Right lobe of liver (tissue), 6 donors: ENCODE measurements around the gene SGSH. TPM values are rescaled to one million over a fixed set of nuclear protein-coding genes. Genes with fewer than 3 reads are reported as not detected.
A peak's percentile ranks its signal among the peaks of the same experiment; 100 is the strongest.

Source experiments
- ATAC-seq, 4 donors: fragments of 200-7000 bp; cut with Tn5 transposase; one replicate each; pipeline ENCODE4 v1.9.1; 2020; ENCODE audit warnings: mild to moderate bottlenecking in 4 of 4, moderate library complexity in 4 of 4
- DNase-seq, 3 donors: peaks; one replicate each; pipeline ENCODE4 v3.0.0-alpha.2; 2020
- H3K27ac ChIP-seq, 3 donors: fragments of 200-600 bp; one replicate each; pipeline ENCODE4 v1.8.0; 2022
- H3K27me3 ChIP-seq, 2 donors: fragments of 200-600 bp; one replicate each; pipeline ENCODE4 v1.8.0; 2022
- H3K36me3 ChIP-seq, 4 donors: fragments of 200-600 bp; sonication (generic) in 1 of 4; one replicate each; pipeline versions ENCODE4 v1.5.1 to v1.8.0; 2017 to 2022; ENCODE audit warnings: control low read depth in 1 of 4
- H3K4me1 ChIP-seq, 4 donors: fragments of 200-600 bp; sonication (generic) in 1 of 4; one replicate each; pipeline versions ENCODE4 v1.5.1 to v1.8.0; 2017 to 2022; ENCODE audit warnings: control low read depth in 1 of 4
- H3K4me3 ChIP-seq, 3 donors: fragments of 200-600 bp; one replicate each; pipeline ENCODE4 v1.8.0; 2022
- H3K9me3 ChIP-seq, 4 donors: fragments of 200-600 bp; sonication (generic) in 1 of 4; one replicate each; pipeline versions ENCODE4 v1.5.1 to v1.8.0; 2017 to 2022; ENCODE audit warnings: control low read depth in 1 of 4
- CTCF ChIP-seq, 4 donors: fragments of 200-600 bp in 3 of 4; fragments of 450-650 bp in 1 of 4; IDR thresholded peaks; one replicate each; pipeline versions ENCODE4 v1.5.1 to v1.8.0; 2016 to 2022; ENCODE audit warnings: antibody characterized with exemption in 4 of 4, mild to moderate bottlenecking in 2 of 4
- POLR2A ChIP-seq: fragments of 450-650 bp; IDR thresholded peaks from one replicate; pipeline ENCODE4 v1.6.1; 2017; ENCODE audit warnings: antibody characterized with exemption, mild to moderate bottlenecking
- WGBS: methylation state at CpG from one replicate; pipeline ENCODE4 v1.1.6; 2018; ENCODE audit warnings: low coverage, low lambda C conversion rate; ENCODE audit not compliant: insufficient coverage; ENCODE audit errors: missing lambda C conversion rate; 5-methylcytosine and 5-hydroxymethylcytosine counted together
- intact Hi-C, 2 donors: fragments of 100-400 bp; cut with DNase I; formaldehyde crosslinking; loops; one replicate each; pipeline versions ENCODE4 v1.11.2 to v1.14.1; 2022
- total RNA-seq, 6 experiments: library from RNA; depleted of rRNA in 2 of 6; stranded (reverse); fragments of >200 nt in 2 of 6; fragmentation: NEBNext Ultra II Directional in 3 of 6; extraction: Animal tissue kit (Norgen Biotek cat#: 25700) in 3 of 6; gene quantifications; one replicate each; pipeline versions ENCODE4 v1.1.0 to v1.2.4, GENCODE V29; 2016 to 2023
- donor health status: DM: no; HTN: yes; CAD: no.
- donor health status: DM: no; HTN: no; CAD: no.
- donor health status: DM: no; HTN: no; CAD: no.
- donor health status: DM: no; HTN: yes; CAD: no.
- donor health status: DM: no; HTN: yes; CAD: no.

Gene SGSH
- total RNA-seq, 6 experiments from 2014 or later = 9.7 to 23.5 (median 15.7) TPM

GRCh38 chr17:80262775-80263244 is 42.7 kb upstream of the SGSH start:
- 73% methylated on average over 2 of the region's 8 CpGs for WGBS
- Histone ChIP-seq H3K4me3 (peak overlapping the region; percentile 53 to 65 (median 54)), H3K9me3 (no peaks in the 10 kb centered on the region), H3K4me1 (peaks cover 0 to 29% (median 13%) of the 10 kb centered on the region in 4 donors), H3K27ac (peak overlapping the region; percentile 79 to 99 (median 96)), H3K27me3 (no peaks in the 10 kb centered on the region), H3K36me3 (no peaks in the 10 kb centered on the region)
- intact Hi-C loops = no loop called here
- no peak for DNase-seq
- no peak for ATAC-seq
- TF ChIP-seq CTCF (IDR thresholded peaks at IDR 0.05) (no peak), POLR2A (no peak)

GRCh38 chr17:80262291-80262690 is 42.2 kb upstream of the SGSH start:
- H3K27ac ChIP-seq = peak overlapping the region; percentile 96 to 100 (median 99)
- intact Hi-C loops = no loop called here
- H3K36me3 ChIP-seq = no peaks in the 10 kb centered on the region
- ATAC-seq (no peak), DNase-seq (no peak)
- WGBS = no CpG with 5 or more reads among the region's 3 CpGs
- H3K9me3 ChIP-seq = no peaks in the 10 kb centered on the region
- H3K27me3 ChIP-seq = no peaks in the 10 kb centered on the region
- TF ChIP-seq POLR2A = no peak
- no peak for TF ChIP-seq CTCF (IDR thresholded peaks at IDR 0.05)
- no peak overlapping the region for H3K4me3 ChIP-seq
- H3K4me1 ChIP-seq = peaks cover 0 to 29% (median 13%) of the 10 kb centered on the region in 4 donors

- no peaks in the 10 kb centered on the region for H3K27me3 ChIP-seq
- 55% methylated on average over 4 of the region's 8 CpGs for WGBS
- no peaks in the 10 kb centered on the region for H3K9me3 ChIP-seq
- H3K27ac ChIP-seq = peak overlapping the region; percentile 96 to 100 (median 99)
- H3K4me1 ChIP-seq = peaks cover 0 to 29% (median 13%) of the 10 kb centered on the region in 4 donors
- ATAC-seq (no peak), DNase-seq (no peak)
- TF ChIP-seq CTCF (IDR thresholded peaks at IDR 0.05) (no peak), POLR2A (no peak)
- H3K36me3 ChIP-seq = no peaks in the 10 kb centered on the region
- peak overlapping the region; percentile 94 to 99 (median 97) for H3K4me3 ChIP-seq
- intact Hi-C loops = no loop called here
These were observed 41.8 kb upstream of the SGSH start for GRCh38 chr17:80261895-80262279.

- intact Hi-C loops = no loop called here
- DNase-seq = peak; percentile 70 to 76 (median 72)
- H3K9me3 ChIP-seq = no peaks in the 10 kb centered on the region
- no peaks in the 10 kb centered on the region for H3K27me3 ChIP-seq
- H3K4me3 ChIP-seq = peak overlapping the region; percentile 94 to 99 (median 97)
- ATAC-seq = peak; percentile 36 to 50 (median 41)
- no peak for TF ChIP-seq POLR2A
- 12% methylated on average over 21 of the region's 45 CpGs for WGBS
- no peaks in the 10 kb centered on the region for H3K36me3 ChIP-seq
- H3K27ac ChIP-seq = peak overlapping the region; percentile 96 to 100 (median 99)
- peaks cover 0 to 29% (median 13%) of the 10 kb centered on the region in 4 donors for H3K4me1 ChIP-seq
These were observed 41.2 kb upstream of the SGSH start for GRCh38 chr17:80261159-80261894.

GRCh38 chr17:80260791-80261158 is 40.6 kb upstream of the SGSH start, which contains the start of gene RNF213:
Gene RNF213, plus strand, starts transcription at chr17:80260852. Its CDS starts 2,830 bp downstream, at chr17:80263682.
- TF ChIP-seq POLR2A (peak; percentile 78), CTCF (IDR thresholded peaks at IDR 0.05) (no peak)
- Histone ChIP-seq H3K27me3 (no peaks in the 10 kb centered on the region), H3K4me1 (peaks cover 0 to 29% (median 13%) of the 10 kb centered on the region in 4 donors), H3K27ac (peak within 1 kb of the TSS; percentile 96 to 100 (median 99)), H3K9me3 (no peaks in the 10 kb centered on the region), H3K4me3 (peak within 1 kb of the TSS; percentile 94 to 99 (median 97)), H3K36me3 (no peaks in the 10 kb centered on the region)
- intact Hi-C loops = no loop called here
- DNase-seq (peak; percentile 75 to 79 (median 79)), ATAC-seq (peak; percentile 20 to 46 (median 40))
- WGBS = no CpG with 5 or more reads among the region's 54 CpGs
